ENCODE results near the gene SLC17A2.

- no peak for TF ChIP-seq GATA2 (IDR thresholded peaks at IDR 0.05; ENCODE audit: low read depth, low read length)
- TF ChIP-seq GATA3 (IDR thresholded peaks at IDR 0.05; ENCODE audit: low read depth, low read length): no peak
These were observed at the start of gene SLC17A2 for GRCh38 chr6:25930532-25931410.

All from SH-SY5Y (cell line).